C4-2B (cell line): ENCODE data around the gene IRAK1.

ENCODE experiments used
- ZFX ChIP-seq: fragments of 450-650 bp; IDR thresholded peaks from 2 replicates; pipeline ENCODE4 v1.6.1; 2017
- TF ChIP-seq, protein P1 (sequence below): fragments of 450-650 bp; conservative IDR thresholded peaks from 2 replicates; pipeline ENCODE4 v1.5.1; 2017; ENCODE audit warnings: mild to moderate bottlenecking

DNA sequence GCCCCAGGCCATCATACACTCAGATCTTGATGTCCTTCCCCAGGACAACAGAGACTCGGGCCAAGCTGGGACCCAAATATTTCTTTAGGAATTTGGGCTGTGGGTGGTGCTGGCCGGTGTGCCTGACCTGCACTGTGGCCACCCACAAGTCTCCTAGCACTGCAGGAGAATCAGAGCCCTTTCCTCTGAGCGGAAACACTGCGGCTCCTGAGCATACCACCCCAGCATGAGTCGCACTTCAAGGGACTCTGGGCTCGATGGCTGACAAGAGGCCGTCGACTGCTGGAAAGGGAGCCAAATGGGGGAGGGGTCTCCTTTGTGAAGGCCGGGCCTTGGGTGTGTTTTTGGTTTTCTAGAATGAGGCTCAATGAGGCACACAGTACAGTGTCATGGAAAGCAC is 13.0 kb upstream of the IRAK1 start:
- TF ChIP-seq, protein P1, sequence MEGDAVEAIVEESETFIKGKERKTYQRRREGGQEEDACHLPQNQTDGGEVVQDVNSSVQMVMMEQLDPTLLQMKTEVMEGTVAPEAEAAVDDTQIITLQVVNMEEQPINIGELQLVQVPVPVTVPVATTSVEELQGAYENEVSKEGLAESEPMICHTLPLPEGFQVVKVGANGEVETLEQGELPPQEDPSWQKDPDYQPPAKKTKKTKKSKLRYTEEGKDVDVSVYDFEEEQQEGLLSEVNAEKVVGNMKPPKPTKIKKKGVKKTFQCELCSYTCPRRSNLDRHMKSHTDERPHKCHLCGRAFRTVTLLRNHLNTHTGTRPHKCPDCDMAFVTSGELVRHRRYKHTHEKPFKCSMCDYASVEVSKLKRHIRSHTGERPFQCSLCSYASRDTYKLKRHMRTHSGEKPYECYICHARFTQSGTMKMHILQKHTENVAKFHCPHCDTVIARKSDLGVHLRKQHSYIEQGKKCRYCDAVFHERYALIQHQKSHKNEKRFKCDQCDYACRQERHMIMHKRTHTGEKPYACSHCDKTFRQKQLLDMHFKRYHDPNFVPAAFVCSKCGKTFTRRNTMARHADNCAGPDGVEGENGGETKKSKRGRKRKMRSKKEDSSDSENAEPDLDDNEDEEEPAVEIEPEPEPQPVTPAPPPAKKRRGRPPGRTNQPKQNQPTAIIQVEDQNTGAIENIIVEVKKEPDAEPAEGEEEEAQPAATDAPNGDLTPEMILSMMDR: no peak
- no peak for TF ChIP-seq ZFX
